Measurements from ENCODE around the gene FAM163B.

The FAM163B gene

GRCh38 chr9:133579601-133580418, 29.4 kb downstream of the FAM163B start:
- no peak for DNase-seq

GRCh38 chr9:133578524-133579441, 30.4 kb downstream of the FAM163B start:
- no peak for DNase-seq

- no peak for DNase-seq
Observed at GRCh38 chr9:133577737-133578112, 31.5 kb downstream of the FAM163B start.

- no peak for DNase-seq
Observed at GRCh38 chr9:133576875-133577736, 32.1 kb downstream of the FAM163B start.

- no peak for DNase-seq
Observed at GRCh38 chr9:133576031-133576874, 32.9 kb downstream of the FAM163B start.

- DNase-seq: no peak
Observed at GRCh38 chr9:133575186-133576030, 33.8 kb downstream of the FAM163B start.

- no peak for DNase-seq
Observed at GRCh38 chr9:133574771-133575170, 34.4 kb downstream of the FAM163B start.

- DNase-seq: no peak
Observed at GRCh38 chr9:133573791-133574515, 35.2 kb downstream of the FAM163B start.

GRCh38 chr9:133572821-133573361, 36.3 kb downstream of the FAM163B start:
- no peak for DNase-seq

GRCh38 chr9:133571896-133572595, 37.1 kb downstream of the FAM163B start:
- DNase-seq: no peak

GRCh38 chr9:133571391-133571890, 37.7 kb downstream of the FAM163B start:
- no peak for DNase-seq

- DNase-seq: no peak
Observed at GRCh38 chr9:133570691-133571080, 38.5 kb downstream of the FAM163B start.

- no peak for DNase-seq
Observed at GRCh38 chr9:133569891-133570690, 39.1 kb downstream of the FAM163B start.

GRCh38 chr9:133569121-133569785, 39.9 kb downstream of the FAM163B start:
- DNase-seq: no peak

GRCh38 chr9:133568186-133568585, 41.0 kb downstream of the FAM163B start:
- no peak for DNase-seq

GRCh38 chr9:133566817-133567216, 42.4 kb downstream of the FAM163B start:
- no peak for DNase-seq

GRCh38 chr9:133566382-133566781, 42.8 kb downstream of the FAM163B start:
- DNase-seq: no peak

Data from NCI-H1694 (cell line).